ENCODE data around the gene POMC. TPM values are rescaled to one million over a fixed set of nuclear protein-coding genes. Genes with fewer than 3 reads are reported as not detected.
"Not testable (repeated sequence)": the region's sequence is repeated elsewhere in the genome, so short reads cannot be mapped to it uniquely, and the experiment has no call there.

POMC gene
- total RNA-seq, 1 donor from 2014 or later = not detected

- H3K9ac ChIP-seq (ENCODE audit: low read length) = no peak overlapping the region
- TF ChIP-seq, protein P1, sequence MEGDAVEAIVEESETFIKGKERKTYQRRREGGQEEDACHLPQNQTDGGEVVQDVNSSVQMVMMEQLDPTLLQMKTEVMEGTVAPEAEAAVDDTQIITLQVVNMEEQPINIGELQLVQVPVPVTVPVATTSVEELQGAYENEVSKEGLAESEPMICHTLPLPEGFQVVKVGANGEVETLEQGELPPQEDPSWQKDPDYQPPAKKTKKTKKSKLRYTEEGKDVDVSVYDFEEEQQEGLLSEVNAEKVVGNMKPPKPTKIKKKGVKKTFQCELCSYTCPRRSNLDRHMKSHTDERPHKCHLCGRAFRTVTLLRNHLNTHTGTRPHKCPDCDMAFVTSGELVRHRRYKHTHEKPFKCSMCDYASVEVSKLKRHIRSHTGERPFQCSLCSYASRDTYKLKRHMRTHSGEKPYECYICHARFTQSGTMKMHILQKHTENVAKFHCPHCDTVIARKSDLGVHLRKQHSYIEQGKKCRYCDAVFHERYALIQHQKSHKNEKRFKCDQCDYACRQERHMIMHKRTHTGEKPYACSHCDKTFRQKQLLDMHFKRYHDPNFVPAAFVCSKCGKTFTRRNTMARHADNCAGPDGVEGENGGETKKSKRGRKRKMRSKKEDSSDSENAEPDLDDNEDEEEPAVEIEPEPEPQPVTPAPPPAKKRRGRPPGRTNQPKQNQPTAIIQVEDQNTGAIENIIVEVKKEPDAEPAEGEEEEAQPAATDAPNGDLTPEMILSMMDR (IDR thresholded peaks at IDR 0.05; ENCODE audit: insufficient read depth, low read depth, low read length) = no peak
- TF ChIP-seq EZH2 (IDR thresholded peaks at IDR 0.05; ENCODE audit: insufficient read depth, low read length) = no peak
- no peak overlapping the region for H3K27ac Mint-ChIP-seq (ENCODE audit: unreplicated experiment)
- no peak overlapping the region for H3K4me2 ChIP-seq (ENCODE audit: low read length)
- peaks cover 6% of the 10 kb centered on the region for H3K27me3 ChIP-seq (ENCODE audit: insufficient read depth, low read length)
- peaks cover 5% of the 10 kb centered on the region for H3K4me1 Mint-ChIP-seq (ENCODE audit: low read depth, unreplicated experiment)
- H3K36me3 ChIP-seq (ENCODE audit: insufficient read depth, low read length) = no peaks in the 10 kb centered on the region
- no peak overlapping the region for H3K4me3 Mint-ChIP-seq (ENCODE audit: unreplicated experiment)
- H3K9me3 ChIP-seq (ENCODE audit: insufficient read depth, low read depth, low read length) = peaks cover 3% of the 10 kb centered on the region
- peaks cover 19% of the 10 kb centered on the region for H3K27me3 Mint-ChIP-seq (ENCODE audit: low read depth, unreplicated experiment)
- DNase-seq (ENCODE audit: low read depth) (no peak), FAIRE-seq (no peak)
- H3K9me3 Mint-ChIP-seq (ENCODE audit: unreplicated experiment) = no peaks in the 10 kb centered on the region
- H3K4me1 ChIP-seq (ENCODE audit: insufficient read depth, low read length) = no peaks in the 10 kb centered on the region
- no peaks in the 10 kb centered on the region for H3K79me2 ChIP-seq (ENCODE audit: insufficient read depth, low read length)
- H3K27ac ChIP-seq (ENCODE audit: low read depth, low read length) = no peak overlapping the region
- H3K36me3 Mint-ChIP-seq (ENCODE audit: low read depth, unreplicated experiment) = peaks cover 24% of the 10 kb centered on the region
- no peak overlapping the region for H3K4me3 ChIP-seq (ENCODE audit: insufficient read depth, low read depth, low read length)
- no peak overlapping the region for H2AFZ ChIP-seq (ENCODE audit: low read depth, low read length)
- H4K20me1 ChIP-seq (ENCODE audit: insufficient read depth, low read length) = no peaks in the 10 kb centered on the region
Measured at GRCh38 chr2:25158096-25158852, 10.1 kb downstream of the POMC start.

GRCh38 chr2:25155401-25155800 is 13.0 kb downstream of the POMC start:
- Histone ChIP-seq H3K79me2 (ENCODE audit: insufficient read depth, low read length) (no peaks in the 10 kb centered on the region), H3K27me3 (ENCODE audit: insufficient read depth, low read length) (no peaks in the 10 kb centered on the region), H3K4me2 (ENCODE audit: low read length) (no peak overlapping the region), H4K20me1 (ENCODE audit: insufficient read depth, low read length) (no peaks in the 10 kb centered on the region), H3K9me3 (ENCODE audit: insufficient read depth, low read depth, low read length) (no peaks in the 10 kb centered on the region), H3K27ac (ENCODE audit: low read depth, low read length) (no peak overlapping the region), H3K9ac (ENCODE audit: low read length) (no peak overlapping the region), H2AFZ (ENCODE audit: low read depth, low read length) (no peak overlapping the region), H3K36me3 (ENCODE audit: insufficient read depth, low read length) (no peaks in the 10 kb centered on the region), H3K4me3 (ENCODE audit: insufficient read depth, low read depth, low read length) (no peak overlapping the region), H3K4me1 (ENCODE audit: insufficient read depth, low read length) (no peaks in the 10 kb centered on the region)
- no peak for TF ChIP-seq EZH2 (IDR thresholded peaks at IDR 0.05; ENCODE audit: insufficient read depth, low read length)
- H3K27ac Mint-ChIP-seq (ENCODE audit: unreplicated experiment) = no peak overlapping the region
- peaks cover 11% of the 10 kb centered on the region for H3K27me3 Mint-ChIP-seq (ENCODE audit: low read depth, unreplicated experiment)
- H3K9me3 Mint-ChIP-seq (ENCODE audit: unreplicated experiment) = no peaks in the 10 kb centered on the region
- FAIRE-seq (no peak), DNase-seq (ENCODE audit: low read depth) (no peak)
- H3K36me3 Mint-ChIP-seq (ENCODE audit: low read depth, unreplicated experiment) = peaks cover 32% of the 10 kb centered on the region
- H3K4me3 Mint-ChIP-seq (ENCODE audit: unreplicated experiment) = no peak overlapping the region
- H3K4me1 Mint-ChIP-seq (ENCODE audit: low read depth, unreplicated experiment) = peaks cover 5% of the 10 kb centered on the region

DNA sequence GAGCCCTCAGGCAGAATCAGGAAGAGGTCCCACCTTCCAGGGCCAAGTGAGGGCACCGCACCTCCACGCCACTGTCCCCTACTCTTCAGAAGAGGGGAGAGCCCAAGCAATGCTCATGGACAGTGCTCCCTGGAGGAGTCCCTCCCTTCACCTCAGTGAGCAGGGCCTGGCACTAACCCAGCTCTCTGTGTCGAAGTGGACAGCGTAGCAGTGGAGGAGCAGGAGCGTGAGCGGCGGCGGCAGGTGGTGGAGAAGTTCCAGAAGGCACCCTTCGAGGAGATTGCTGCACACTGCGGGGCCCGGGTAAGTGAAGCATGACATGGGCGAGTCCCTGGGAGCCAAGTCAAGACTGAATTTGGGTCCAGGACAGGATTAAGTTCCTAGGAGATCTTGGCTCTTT is 16.7 kb downstream of the POMC start:
- H3K27ac ChIP-seq (ENCODE audit: low read depth, low read length) = no peak overlapping the region
- no peaks in the 10 kb centered on the region for H4K20me1 ChIP-seq (ENCODE audit: insufficient read depth, low read length)
- H3K4me1 Mint-ChIP-seq (ENCODE audit: low read depth, unreplicated experiment) = no peaks in the 10 kb centered on the region
- no peaks in the 10 kb centered on the region for H3K9me3 ChIP-seq (ENCODE audit: insufficient read depth, low read depth, low read length)
- H3K36me3 Mint-ChIP-seq (ENCODE audit: low read depth, unreplicated experiment) = peaks cover 29% of the 10 kb centered on the region
- H3K27ac Mint-ChIP-seq (ENCODE audit: unreplicated experiment) = no peak overlapping the region
- H3K4me3 ChIP-seq (ENCODE audit: insufficient read depth, low read depth, low read length) = no peak overlapping the region
- H3K4me1 ChIP-seq (ENCODE audit: insufficient read depth, low read length) = no peaks in the 10 kb centered on the region
- H3K27me3 Mint-ChIP-seq (ENCODE audit: low read depth, unreplicated experiment) = peaks cover 5% of the 10 kb centered on the region
- no peaks in the 10 kb centered on the region for H3K36me3 ChIP-seq (ENCODE audit: insufficient read depth, low read length)
- no peaks in the 10 kb centered on the region for H3K79me2 ChIP-seq (ENCODE audit: insufficient read depth, low read length)
- no peaks in the 10 kb centered on the region for H3K9me3 Mint-ChIP-seq (ENCODE audit: unreplicated experiment)
- no peak overlapping the region for H3K4me2 ChIP-seq (ENCODE audit: low read length)
- H2AFZ ChIP-seq (ENCODE audit: low read depth, low read length) = no peak overlapping the region
- no peaks in the 10 kb centered on the region for H3K27me3 ChIP-seq (ENCODE audit: insufficient read depth, low read length)
- DNase-seq (ENCODE audit: low read depth) = no peak
- FAIRE-seq = no peak
- no peak for TF ChIP-seq EZH2 (IDR thresholded peaks at IDR 0.05; ENCODE audit: insufficient read depth, low read length)
- TF ChIP-seq, protein P1 (IDR thresholded peaks at IDR 0.05; ENCODE audit: insufficient read depth, low read depth, low read length) = no peak
- no peak overlapping the region for H3K9ac ChIP-seq (ENCODE audit: low read length)
- H3K4me3 Mint-ChIP-seq (ENCODE audit: unreplicated experiment) = no peak overlapping the region

- not testable (repeated sequence) for H3K4me3 ChIP-seq (ENCODE audit: insufficient read depth, low read depth, low read length)
Measured at GRCh38 chr2:25150993-25151392, 17.4 kb downstream of the POMC start.

More at GRCh38 chr2:25150993-25151392, 17.4 kb downstream of the POMC start:
- H3K36me3 Mint-ChIP-seq (ENCODE audit: low read depth, unreplicated experiment) = peaks cover 33% of the 10 kb centered on the region
- not testable (repeated sequence) for H3K4me3 Mint-ChIP-seq (ENCODE audit: unreplicated experiment); H3K27ac Mint-ChIP-seq (ENCODE audit: unreplicated experiment); DNase-seq (ENCODE audit: low read depth); FAIRE-seq; H3K27me3 ChIP-seq (ENCODE audit: insufficient read depth, low read length); H3K9me3 ChIP-seq (ENCODE audit: insufficient read depth, low read depth, low read length); H3K27me3 Mint-ChIP-seq (ENCODE audit: low read depth, unreplicated experiment); H3K36me3 ChIP-seq (ENCODE audit: insufficient read depth, low read length); H3K4me2 ChIP-seq (ENCODE audit: low read length); H4K20me1 ChIP-seq (ENCODE audit: insufficient read depth, low read length); H3K27ac ChIP-seq (ENCODE audit: low read depth, low read length); H3K9me3 Mint-ChIP-seq (ENCODE audit: unreplicated experiment); H2AFZ ChIP-seq (ENCODE audit: low read depth, low read length); H3K4me1 Mint-ChIP-seq (ENCODE audit: low read depth, unreplicated experiment); H3K79me2 ChIP-seq (ENCODE audit: insufficient read depth, low read length); H3K4me1 ChIP-seq (ENCODE audit: insufficient read depth, low read length); H3K9ac ChIP-seq (ENCODE audit: low read length)

All from astrocyte (in vitro differentiated cells and primary cell).